Subcutaneous abdominal adipose tissue (tissue), 5 donors: ENCODE results near the gene ANKRD33B.
A peak's percentile ranks its signal among the peaks of the same experiment; 100 is the strongest.

Experiments used
- H3K27ac ChIP-seq: one replicate; pipeline ENCODE4 v1.7.0; 2013; ENCODE audit warnings: low read depth, mild to moderate bottlenecking, inconsistent platforms, low read length, moderate library complexity
- H3K27me3 ChIP-seq, 5 donors: one replicate each; pipeline ENCODE4 v1.7.0; 2013; ENCODE audit warnings: low read length in 5 of 5, inconsistent platforms in 1 of 5; ENCODE audit not compliant: control insufficient read depth in 5 of 5, insufficient read depth in 4 of 5
- H3K36me3 ChIP-seq, 5 donors: one replicate each; pipeline ENCODE4 v1.7.0; 2013; ENCODE audit warnings: low read length in 5 of 5; ENCODE audit not compliant: control insufficient read depth in 5 of 5, insufficient read depth in 5 of 5
- H3K4me1 ChIP-seq, 5 donors: one replicate each; pipeline ENCODE4 v1.7.0; 2013; ENCODE audit warnings: low read length in 5 of 5, mild to moderate bottlenecking in 3 of 5, moderate library complexity in 1 of 5; ENCODE audit not compliant: control insufficient read depth in 5 of 5, insufficient read depth in 5 of 5
- H3K4me3 ChIP-seq, 5 donors: one replicate each; pipeline ENCODE4 v1.7.0; 2013; ENCODE audit warnings: low read length in 5 of 5, low read depth in 1 of 5
- H3K9ac ChIP-seq, 5 donors: one replicate each; pipeline ENCODE4 v1.7.0; 2013; ENCODE audit warnings: low read length in 5 of 5, mild to moderate bottlenecking in 4 of 5, moderate library complexity in 3 of 5
- H3K9me3 ChIP-seq, 5 donors: one replicate each; pipeline ENCODE4 v1.7.0; 2013; ENCODE audit warnings: low read length in 5 of 5; ENCODE audit not compliant: control insufficient read depth in 5 of 5
- donor health status: healthy.
- donor health status: healthy.
- donor health status: healthy.
- donor health status: healthy.
- donor health status: healthy.

Gene ANKRD33B

DNA sequence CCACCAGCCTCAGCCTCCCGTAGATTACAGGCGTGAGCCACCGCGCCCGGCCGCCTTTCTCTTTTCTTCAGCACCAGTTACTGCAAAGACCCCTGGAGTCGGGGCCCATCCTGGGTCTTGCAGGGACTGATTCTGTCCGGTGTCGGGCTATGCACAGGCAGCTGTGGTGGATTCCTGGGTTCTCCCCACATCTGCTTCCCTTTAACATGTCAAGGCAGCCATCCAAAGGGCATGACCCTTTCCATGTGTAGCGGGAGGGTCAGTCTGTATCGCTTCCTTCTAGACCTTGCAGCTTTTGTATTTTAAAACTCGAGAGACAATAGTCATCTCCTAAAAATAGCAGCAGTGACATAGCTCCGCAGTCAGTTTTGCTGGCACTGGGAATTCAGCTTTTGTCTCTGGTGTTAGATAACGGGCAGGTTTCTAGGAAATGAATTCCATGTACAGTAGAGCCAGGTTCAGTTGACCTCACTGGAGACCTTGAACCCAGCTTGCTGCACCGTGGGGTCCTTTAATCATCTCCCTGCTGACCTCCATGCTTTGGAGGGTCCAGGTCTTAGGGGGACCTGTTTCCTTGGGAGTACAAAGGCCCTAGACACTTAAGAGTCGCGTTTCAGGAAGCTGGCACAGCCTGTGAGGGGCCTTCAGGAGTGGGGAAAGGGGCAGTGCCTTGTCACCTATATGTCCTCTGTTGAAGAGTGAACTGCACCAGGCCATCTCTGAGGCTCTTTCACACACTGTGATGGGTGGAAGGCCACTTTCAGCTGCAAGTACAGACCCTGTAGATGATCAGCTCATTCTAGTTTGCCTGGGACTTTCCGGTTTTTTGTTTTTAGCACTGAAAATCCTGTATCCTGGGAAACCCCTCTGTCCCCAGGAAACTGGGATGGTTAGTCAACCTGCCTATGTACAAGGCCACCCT is 13.8 kb downstream of the ANKRD33B start:
- Histone ChIP-seq H3K27ac (no peak overlapping the region), H3K4me3 (no peak overlapping the region), H3K36me3 (no peaks in the 10 kb centered on the region), H3K9me3 (no peaks in the 10 kb centered on the region), H3K27me3 (no peaks in the 10 kb centered on the region), H3K9ac (no peak overlapping the region), H3K4me1 (peaks cover 4 to 36% (median 27%) of the 10 kb centered on the region in 5 donors)

DNA sequence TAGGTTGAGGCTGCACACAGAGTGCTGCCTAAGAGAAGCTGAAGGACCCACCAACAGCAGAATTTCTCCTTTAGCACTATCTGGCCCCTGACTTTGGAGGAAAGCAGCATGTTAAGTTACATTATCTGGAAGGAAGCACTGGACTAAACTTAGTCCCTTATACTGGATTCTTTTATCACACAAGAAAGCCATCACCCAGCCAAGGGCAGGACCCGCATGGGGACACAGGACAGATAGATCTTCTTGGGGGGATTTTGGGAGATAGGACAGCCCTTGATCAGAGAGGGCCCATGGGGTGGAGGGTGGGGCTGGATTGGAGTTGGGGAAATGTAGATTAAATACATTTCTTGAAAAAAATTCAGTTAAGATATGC is 14.4 kb downstream of the ANKRD33B start:
- H3K4me1 ChIP-seq = peaks cover 4 to 39% (median 31%) of the 10 kb centered on the region in 5 donors
- no peak overlapping the region for H3K4me3 ChIP-seq
- H3K36me3 ChIP-seq = no peaks in the 10 kb centered on the region
- H3K27ac ChIP-seq = no peak overlapping the region
- H3K27me3 ChIP-seq = no peaks in the 10 kb centered on the region
- no peak overlapping the region for H3K9ac ChIP-seq
- no peaks in the 10 kb centered on the region for H3K9me3 ChIP-seq

DNA sequence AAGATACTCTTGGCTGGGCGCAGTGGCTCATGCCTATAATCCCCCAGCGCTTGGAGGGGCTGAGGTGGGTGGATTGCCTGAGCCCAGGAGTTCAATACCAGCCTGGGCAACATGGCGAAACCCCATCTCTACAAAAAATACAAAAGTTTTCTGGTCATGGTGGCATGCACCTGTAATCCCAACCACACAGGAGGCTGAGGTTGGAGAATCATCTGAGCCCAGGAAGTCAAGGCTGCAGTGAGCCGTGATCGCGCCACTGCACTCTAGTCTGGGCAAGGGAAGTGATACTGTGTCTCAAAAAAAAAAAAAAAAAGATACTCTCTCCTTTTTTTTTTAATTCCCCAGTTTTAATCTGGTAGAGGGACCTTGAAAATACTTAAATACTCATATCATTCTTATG is 15.0 kb downstream of the ANKRD33B start:
- H3K9ac ChIP-seq = no peak overlapping the region
- peaks cover 4 to 45% (median 37%) of the 10 kb centered on the region in 5 donors for H3K4me1 ChIP-seq
- no peak overlapping the region for H3K4me3 ChIP-seq
- H3K9me3 ChIP-seq = no peaks in the 10 kb centered on the region
- H3K36me3 ChIP-seq = no peaks in the 10 kb centered on the region
- H3K27ac ChIP-seq = no peak overlapping the region
- H3K27me3 ChIP-seq = peaks cover 0 to under 1% (median 0%) of the 10 kb centered on the region in 5 donors

DNA sequence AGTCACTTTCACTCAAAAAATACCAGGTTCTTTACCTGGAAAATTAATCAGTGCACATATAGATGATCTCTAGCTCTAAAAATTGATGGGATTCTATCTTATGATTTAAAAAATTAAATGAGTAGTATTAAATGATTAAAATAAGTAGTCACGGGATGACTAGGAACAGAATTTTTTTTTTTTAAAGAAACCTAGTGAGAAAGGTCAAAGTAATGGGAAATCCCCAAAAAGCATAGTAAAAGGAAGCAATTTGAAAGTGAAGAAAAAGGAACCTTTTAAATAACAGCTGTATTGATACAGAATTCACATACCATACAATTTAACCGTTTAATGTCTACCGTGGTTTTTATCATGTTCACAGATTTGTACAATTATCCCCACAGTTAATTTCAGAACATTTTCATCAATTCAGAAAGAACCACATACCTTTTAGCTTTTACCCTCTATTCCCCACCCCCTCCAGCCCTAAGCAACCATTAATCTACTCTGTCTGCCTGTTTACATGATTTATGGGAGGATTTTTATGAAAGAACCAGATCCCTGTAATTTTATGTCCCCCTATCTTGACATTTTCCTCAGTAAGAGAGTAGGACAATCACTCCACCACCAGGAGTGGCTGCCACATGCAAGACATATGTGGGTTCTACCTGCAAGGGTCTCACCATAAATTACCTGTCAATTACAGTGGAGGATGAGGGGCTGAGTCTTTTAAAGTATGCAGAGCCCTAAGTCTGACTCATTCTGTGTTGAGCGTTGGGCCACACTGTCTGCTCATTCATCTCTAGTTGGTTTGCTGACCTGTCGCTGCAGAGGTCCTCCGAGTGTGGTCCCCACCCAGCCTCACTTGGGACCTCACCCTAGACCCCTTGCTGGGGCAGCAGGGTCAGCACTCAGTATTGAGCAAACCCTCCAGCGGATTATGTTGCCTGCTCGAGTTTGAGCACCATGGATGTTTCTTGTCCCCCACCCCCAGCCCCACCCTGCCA is 16.0 kb downstream of the ANKRD33B start:
- H3K4me1 ChIP-seq = peaks cover 4 to 50% (median 45%) of the 10 kb centered on the region in 5 donors
- peaks cover 0 to 2% (median 0%) of the 10 kb centered on the region in 5 donors for H3K27me3 ChIP-seq
- no peak overlapping the region for H3K27ac ChIP-seq

DNA sequence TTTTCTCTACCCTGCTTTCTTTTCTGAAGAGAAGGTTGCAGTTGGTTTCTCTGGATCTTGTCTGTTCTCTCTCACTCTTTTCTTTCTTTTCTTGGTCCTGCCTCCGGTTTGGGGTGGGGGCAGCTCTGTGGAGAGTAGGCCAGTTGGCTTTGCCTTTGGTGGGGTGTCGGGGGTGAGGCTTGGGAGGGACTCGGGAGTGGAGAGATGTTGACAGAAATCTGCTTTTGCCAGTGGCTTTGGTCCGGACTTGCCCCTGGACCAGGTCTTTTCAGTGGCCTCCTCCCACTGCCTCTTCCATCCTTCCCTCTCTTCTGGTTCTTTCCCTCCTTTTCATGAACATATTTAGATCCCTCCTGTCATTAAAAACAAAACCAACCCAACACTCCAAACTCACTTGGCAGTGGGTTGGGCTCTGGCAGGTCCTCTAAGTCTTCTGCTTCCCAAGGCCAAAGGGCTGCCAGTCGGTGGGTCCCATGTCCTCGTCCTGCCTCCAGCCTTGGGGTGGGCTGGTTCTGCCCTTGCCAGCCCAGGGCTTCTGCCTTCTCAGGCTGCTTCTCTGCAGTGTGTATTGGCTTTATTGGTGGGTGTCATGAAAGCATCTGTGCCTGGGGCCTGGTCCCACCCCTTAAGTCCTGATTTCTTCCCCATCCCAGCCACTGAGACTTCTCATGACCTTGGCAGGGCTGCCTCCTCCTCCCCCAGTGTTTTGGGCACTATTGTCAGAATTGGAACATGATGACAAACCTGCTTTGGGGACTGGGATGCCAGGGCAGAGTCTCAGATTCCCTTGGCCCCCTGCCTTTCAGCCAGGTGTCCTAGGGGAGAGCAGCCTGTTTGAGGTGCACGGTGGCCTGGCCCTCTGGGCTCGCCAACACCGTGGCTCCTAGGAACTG is 16.9 kb downstream of the ANKRD33B start:
- no peaks in the 10 kb centered on the region for H3K9me3 ChIP-seq
- H3K4me1 ChIP-seq = peaks cover 4 to 51% (median 45%) of the 10 kb centered on the region in 5 donors
- H3K27ac ChIP-seq = no peak overlapping the region

More for the DNA sequence above, 16.0 kb downstream of the ANKRD33B start:
- Histone ChIP-seq H3K9me3 (no peaks in the 10 kb centered on the region), H3K9ac (no peak overlapping the region), H3K36me3 (no peaks in the 10 kb centered on the region), H3K4me3 (no peak overlapping the region)

GRCh38 chr5:10581424-10581748 is 17.5 kb downstream of the ANKRD33B start:
- H3K9me3 ChIP-seq = no peaks in the 10 kb centered on the region
- no peak overlapping the region for H3K27ac ChIP-seq
- H3K27me3 ChIP-seq = peaks cover 0 to 2% (median 0%) of the 10 kb centered on the region in 5 donors
- no peak overlapping the region for H3K4me3 ChIP-seq
- H3K4me1 ChIP-seq = peaks cover 4 to 51% (median 45%) of the 10 kb centered on the region in 5 donors
- no peaks in the 10 kb centered on the region for H3K36me3 ChIP-seq
- no peak overlapping the region for H3K9ac ChIP-seq

More for the DNA sequence above, 16.9 kb downstream of the ANKRD33B start:
- H3K4me3 ChIP-seq = no peak overlapping the region
- H3K9ac ChIP-seq = no peak overlapping the region
- no peaks in the 10 kb centered on the region for H3K36me3 ChIP-seq
- peaks cover 0 to 2% (median 0%) of the 10 kb centered on the region in 5 donors for H3K27me3 ChIP-seq

GRCh38 chr5:10581867-10582511 is 18.1 kb downstream of the ANKRD33B start:
- H3K9me3 ChIP-seq = no peaks in the 10 kb centered on the region

DNA sequence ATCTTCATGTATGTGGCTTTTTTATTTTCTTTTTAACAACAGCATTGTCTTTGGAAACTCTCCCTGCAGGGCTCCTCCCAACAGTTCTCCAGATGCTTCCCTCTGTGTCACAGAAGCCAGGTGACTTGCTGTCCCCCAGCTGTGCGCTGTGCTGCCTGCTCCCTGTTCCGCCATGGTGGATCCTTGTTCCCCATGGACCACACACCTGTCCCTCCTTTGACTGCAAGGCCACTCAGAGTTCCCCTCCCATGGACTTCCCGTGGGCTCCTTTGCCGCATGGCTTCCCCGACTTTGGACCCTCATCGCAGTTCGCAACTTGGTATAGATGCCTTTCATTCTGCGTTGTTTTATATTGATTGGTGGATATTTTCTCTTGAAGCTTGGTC is 18.6 kb downstream of the ANKRD33B start:
- Histone ChIP-seq H3K27ac (peak overlapping the region; percentile 41), H3K27me3 (peaks cover 0 to 2% (median 0%) of the 10 kb centered on the region in 5 donors), H3K36me3 (no peaks in the 10 kb centered on the region), H3K9ac (no peak overlapping the region), H3K9me3 (no peaks in the 10 kb centered on the region), H3K4me3 (no peak overlapping the region), H3K4me1 (peaks cover 3 to 47% (median 40%) of the 10 kb centered on the region in 5 donors)

More at GRCh38 chr5:10581867-10582511, 18.1 kb downstream of the ANKRD33B start:
- Histone ChIP-seq H3K36me3 (no peaks in the 10 kb centered on the region), H3K9ac (no peak overlapping the region), H3K27ac (peak overlapping the region; percentile 41), H3K27me3 (peaks cover 0 to 2% (median 0%) of the 10 kb centered on the region in 5 donors), H3K4me3 (no peak overlapping the region), H3K4me1 (peaks cover 4 to 51% (median 45%) of the 10 kb centered on the region in 5 donors)
